Activated naive CD8-positive, alpha-beta T cell treated with anti-CD3 and anti-CD28 coated beads, Interleukin-2, amount 50 U/mL, for 16 hours (primary cell): ENCODE measurements around the gene EPB41L2.
"Not testable (repeated sequence)": the region's sequence is repeated elsewhere in the genome, so short reads cannot be mapped to it uniquely, and the experiment has no call there.

Experiments used
- DNase-seq: peaks from one replicate; pipeline ENCODE4 v3.0.0-alpha.2; 2020; ENCODE audit warnings: low read depth, low spot score

The EPB41L2 gene

DNA sequence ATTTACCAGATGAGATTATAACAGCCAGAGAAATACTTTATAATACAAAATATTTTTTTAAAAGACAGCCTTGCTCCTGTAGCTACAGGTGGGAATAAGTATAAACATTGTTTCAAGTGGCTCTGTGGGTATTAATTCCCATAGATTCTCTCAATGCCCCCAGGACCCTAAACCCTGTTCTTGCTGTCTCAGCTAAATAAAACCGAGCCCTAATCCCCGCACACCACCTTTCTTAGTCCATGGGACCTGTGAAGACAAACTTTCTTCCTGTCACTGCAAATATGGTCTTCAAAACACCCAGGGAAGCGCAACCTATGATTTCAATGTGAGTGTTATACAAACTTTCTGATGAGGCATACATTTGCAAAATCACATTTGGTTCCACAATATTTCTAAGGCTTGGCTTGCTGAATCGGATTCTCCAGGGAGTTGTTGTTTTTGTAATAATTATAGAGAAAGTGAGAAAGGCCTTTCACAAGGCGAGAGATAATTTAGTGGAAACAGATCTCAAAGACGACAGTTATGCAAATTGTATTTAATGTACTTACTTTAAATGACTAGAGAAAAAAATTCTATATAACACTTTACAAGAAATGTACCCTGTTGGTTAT lies 224.7 kb downstream of the EPB41L2 start:
- DNase-seq = no peak

- no peak for DNase-seq
These were observed 226.0 kb downstream of the EPB41L2 start for GRCh38 chr6:130837067-130837466.

- DNase-seq = no peak
These were observed 226.9 kb downstream of the EPB41L2 start for GRCh38 chr6:130836055-130836640.

DNA sequence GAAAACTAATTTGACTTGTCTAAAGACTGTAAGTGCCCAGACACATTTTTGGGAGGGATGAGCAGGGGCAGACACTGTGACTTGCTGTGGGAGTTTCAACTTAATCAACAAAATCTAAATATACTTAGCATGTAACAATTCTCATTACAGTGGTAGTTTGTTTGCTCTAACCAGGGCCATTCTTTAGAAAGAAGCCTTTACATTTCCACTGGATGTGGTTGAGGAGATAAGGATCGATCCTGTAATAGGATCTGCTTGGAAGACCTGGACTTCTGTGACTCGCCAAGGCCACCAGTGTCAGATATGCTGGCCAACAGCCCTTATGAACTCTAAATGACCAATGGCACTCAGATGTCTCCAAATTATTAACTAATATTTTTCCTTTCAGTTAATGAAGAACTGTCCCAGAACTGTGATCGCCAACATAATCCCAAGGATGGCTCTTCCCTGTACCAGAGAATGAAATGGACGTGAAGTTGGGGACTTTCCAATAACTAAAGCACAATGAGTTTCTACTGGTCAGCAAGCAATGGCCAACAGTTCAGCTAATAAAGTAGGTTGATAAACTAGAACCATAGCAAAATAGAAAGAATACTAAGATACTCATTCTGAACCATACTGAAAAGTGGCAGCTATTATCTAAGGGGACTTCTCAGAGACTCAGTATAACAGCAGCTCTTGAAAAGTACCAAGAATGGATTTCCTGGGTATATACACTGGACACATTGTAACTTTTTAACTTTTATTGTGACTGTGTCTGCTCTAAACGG lies 228.4 kb downstream of the EPB41L2 start:
- DNase-seq = no peak

GRCh38 chr6:130833569-130833968 lies 229.5 kb downstream of the EPB41L2 start:
- DNase-seq = no peak

DNA sequence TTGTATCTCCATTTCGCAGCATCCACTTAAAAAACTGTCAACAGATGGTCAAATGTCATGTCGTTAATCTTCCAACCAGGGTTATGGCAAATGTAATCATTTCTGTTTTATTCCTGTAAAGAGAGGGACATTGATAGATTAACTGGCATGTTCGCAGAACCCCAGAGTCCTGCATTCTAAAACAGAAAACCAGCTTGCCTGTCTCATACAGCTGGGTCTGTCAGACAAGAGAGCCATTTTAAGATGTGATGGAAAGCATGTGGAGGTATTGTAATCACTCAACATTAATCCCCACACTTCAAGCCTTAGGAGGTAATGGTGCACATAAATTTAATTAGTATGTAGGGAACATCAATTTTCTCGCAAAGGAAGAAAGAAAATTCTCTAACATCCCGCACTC lies 231.4 kb downstream of the EPB41L2 start:
- DNase-seq = no peak

- no peak for DNase-seq
These were observed 233.6 kb downstream of the EPB41L2 start for GRCh38 chr6:130829333-130829910.

DNA sequence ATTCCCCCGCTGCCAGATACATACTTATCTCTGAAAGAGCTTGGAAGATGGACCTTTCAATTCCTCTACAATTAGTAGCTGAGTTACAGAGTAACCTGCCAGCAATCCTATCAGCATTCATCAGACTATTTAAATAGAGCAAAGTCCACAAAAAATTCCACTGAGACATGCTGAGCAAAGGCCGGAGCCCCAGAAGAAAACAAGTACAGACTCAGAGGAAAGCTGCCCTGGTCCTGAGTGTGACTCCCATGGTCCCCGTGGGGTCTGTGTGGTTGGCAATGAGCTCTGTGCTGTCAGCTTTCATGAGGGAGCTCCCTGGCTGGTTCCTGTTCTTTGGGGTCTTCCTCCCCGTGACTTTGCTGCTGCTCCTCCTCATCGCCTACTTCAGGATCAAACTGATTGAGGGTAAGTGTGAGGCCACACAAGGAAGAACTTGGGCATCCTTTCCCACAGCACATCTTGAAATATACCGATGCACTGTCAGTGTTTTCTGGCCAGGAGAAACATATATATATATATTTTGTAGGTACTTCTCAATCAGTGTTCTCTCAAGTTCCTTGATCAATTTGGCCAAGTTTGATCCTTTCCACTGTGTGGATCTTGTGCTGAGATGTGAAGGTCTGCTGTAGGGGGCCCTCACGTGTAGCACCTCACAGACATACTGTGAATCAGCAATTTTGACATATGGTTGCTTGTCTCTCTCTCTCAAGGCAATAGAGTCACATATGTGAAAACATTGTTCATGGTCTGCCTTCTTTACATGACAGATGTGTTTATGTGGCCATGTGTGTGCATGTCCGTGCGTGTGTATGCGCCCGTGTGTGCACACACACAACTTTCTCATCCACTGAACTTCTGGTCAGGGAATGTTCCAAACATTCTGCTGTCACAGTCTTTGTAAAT lies 235.5 kb downstream of the EPB41L2 start, which contains the start of gene SMLR1:
TSS of gene SMLR1 (plus strand) at position 160 of the 903 bp plus-strand sequence. CDS start at position 168, 8 bp downstream.
- no peak for DNase-seq

DNA sequence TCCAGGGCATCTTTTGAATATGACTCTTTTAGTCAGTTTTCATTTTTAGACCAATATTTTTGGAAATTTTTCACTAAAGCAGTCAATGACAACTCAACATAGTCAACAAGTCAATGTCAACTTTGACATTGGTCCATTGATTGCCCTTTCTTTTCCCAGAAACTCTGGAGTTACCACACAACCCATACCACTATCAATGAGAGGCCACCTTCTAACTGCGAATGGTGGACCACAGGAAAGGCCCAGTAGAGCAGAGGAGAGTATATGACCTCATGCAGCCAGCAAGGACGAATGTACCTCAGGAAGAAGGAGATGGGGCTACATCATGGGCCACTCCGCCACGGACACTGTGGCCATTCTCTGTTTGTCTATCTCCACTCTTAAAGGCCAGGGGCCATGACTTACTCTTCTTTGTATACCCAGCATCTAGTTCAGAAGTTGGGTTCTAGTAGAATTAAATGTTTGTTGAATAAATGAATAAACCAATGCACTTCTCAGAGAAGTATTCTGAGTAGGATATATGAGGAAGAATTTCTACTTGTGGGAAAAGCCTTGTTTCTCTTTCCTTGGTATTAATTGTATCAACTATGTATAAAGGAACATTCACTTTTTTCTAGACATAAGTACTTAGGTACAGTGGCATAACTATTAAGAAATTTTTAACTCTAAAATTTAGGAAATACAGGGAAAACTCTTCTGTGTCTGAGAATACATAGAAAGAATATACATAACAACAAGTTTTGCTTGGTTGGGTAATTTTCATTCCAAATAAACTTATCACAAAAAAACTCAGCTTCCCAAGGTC lies 236.4 kb downstream of the EPB41L2 start:
- DNase-seq = no peak

DNA sequence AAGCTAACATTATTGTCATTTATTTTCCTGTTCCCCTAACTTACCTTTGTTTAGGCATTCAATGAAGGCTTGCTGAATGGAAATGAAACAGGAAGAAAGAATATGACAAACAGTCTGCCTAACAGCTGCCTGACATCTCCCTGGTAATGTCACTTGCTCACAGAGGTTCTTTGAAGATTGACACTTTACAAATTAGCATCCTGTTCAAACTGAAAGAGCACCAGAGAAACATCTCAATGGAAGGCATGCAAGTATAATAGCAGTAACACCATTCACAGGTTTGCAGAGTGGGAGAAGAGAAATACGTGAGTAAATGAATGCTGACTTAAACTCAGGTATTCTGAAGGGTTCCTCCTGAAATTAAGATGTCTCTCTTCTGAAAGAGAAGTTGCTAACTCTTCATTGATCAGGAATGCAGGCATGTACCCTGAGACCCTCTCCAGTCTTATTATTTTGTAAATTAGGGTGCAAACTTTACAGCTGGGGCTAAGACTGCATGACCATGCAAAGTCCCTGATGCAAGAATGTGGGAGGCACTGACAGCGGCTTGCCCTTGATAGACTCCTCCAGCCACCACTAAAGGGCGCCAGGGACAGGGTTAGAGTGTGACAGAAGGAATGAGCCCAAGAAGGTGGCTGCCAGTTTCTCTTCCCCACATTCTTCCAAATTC lies 237.1 kb downstream of the EPB41L2 start:
- no peak for DNase-seq

DNA sequence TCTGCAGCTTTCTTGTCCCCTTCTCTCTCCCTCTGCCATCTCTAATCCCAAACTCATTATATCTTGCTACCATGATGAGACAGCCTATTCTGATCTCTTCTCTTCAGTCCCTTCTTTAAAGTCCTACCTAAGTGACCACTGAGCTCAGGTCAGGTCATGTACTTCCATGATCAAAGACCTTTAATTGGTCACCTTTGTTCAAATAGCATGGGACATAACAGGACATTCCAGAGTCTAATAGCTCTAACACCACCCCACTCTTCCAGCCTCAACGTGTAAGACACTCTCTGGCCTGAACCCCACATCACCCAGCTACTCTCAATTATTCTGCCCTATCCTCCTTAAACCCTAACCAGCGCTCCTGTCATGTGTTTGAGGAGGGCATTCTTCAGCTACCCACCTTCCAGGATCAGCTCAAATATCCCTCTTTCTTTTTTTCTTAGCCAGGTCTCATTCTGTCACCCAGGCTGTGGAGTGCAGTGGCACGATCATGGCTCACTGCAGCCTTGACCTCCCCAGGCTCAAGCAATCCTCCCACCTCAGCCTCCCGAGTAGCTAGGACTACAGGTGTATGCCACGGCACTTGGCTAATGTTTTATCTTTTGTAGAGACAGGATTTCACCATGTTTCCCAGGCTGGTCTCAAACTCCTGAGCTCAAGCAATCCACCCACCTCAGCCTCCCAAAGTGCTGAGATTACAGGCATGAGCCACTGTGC lies 237.9 kb downstream of the EPB41L2 start:
- DNase-seq = no peak

DNA sequence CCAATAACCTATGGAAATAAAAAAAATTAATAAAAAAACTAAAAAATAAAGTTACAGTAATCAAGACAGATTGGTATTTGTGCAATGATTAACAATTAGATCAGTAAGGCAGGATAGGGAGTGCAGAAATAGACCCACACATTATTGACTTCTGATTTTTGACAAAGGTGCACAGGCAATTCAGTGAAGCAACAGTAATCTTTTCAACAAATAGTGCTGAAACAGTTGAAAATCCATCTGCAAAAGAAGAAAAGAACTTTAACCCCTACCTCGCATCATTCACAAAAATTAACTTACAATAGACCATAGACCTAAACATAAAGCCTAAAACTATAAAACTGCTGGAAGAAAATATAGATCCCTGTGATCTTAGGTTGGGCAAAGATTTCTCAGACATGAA lies 240.3 kb downstream of the EPB41L2 start:
- no peak for DNase-seq

GRCh38 chr6:130815200-130816071 lies 247.6 kb downstream of the EPB41L2 start:
- DNase-seq = no peak

DNA sequence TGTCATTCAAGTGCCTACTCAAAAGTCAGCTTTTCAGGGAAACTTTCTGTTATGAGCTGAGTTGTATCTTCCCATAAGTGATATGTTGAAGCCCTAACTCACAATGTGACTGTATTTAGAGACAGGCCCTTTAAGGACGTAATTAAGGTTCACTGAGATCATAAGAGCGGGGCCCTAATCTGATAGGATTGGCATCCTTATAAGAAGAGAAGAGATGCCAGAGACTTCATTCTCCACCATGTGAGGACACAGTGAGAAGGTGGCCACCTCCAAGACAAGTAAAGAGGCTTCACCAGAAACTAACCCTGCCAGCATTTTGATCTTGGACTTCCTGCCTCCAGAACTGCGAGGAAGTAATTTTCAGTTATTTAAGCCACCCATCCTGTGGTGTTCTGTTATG lies 248.5 kb downstream of the EPB41L2 start:
- DNase-seq = no peak

DNA sequence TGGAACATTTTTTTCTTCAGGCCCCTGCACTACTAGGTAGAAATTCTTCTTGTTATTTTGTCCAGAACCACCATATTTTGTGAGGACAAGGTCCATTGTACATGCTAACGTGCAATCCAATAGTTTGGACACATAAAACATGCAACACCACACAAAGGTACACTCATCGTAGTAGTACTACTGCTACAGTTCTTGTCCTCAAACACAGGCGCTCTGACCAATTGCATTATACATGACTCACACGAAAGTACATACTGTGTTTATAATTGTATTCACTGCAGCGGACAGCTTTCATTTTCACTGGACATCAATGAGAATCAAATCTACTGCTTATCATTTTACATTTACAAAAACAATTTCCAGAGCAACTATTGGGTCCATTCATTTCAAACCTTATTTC lies 251.1 kb downstream of the EPB41L2 start:
- no peak for DNase-seq

- DNase-seq = no peak
These were observed 252.6 kb downstream of the EPB41L2 start for GRCh38 chr6:130810307-130811030.

- not testable (repeated sequence) for DNase-seq
These were observed 261.7 kb downstream of the EPB41L2 start for GRCh38 chr6:130801368-130801767.

- no peak for DNase-seq
These were observed 266.0 kb downstream of the EPB41L2 start for GRCh38 chr6:130797061-130797460.
